CD4-positive, alpha-beta T cell treated with Interleukin-15 for 1 hour (primary cell): ENCODE results near the gene SMCO2.

Source experiments
- DNase-seq: peaks from one replicate; pipeline ENCODE4 v3.0.0-alpha.2; 2020

SMCO2 gene

GRCh38 chr12:27455589-27455988, 9.1 kb downstream of the SMCO2 start:
- DNase-seq = no peak

- no peak for DNase-seq
Observed at GRCh38 chr12:27456618-27457017, 10.1 kb downstream of the SMCO2 start.

GRCh38 chr12:27460471-27460978, 14.0 kb downstream of the SMCO2 start:
- no peak for DNase-seq

- DNase-seq = no peak
Observed at GRCh38 chr12:27462151-27462694, 15.7 kb downstream of the SMCO2 start.

- no peak for DNase-seq
Observed at GRCh38 chr12:27462851-27463250, 16.3 kb downstream of the SMCO2 start.

- no peak for DNase-seq
Observed at GRCh38 chr12:27463511-27464219, 17.1 kb downstream of the SMCO2 start.

- no peak for DNase-seq
Observed at GRCh38 chr12:27464220-27464554, 17.7 kb downstream of the SMCO2 start.

- DNase-seq = no peak
Observed at GRCh38 chr12:27467641-27468040, 21.1 kb downstream of the SMCO2 start.

- DNase-seq = no peak
Observed at GRCh38 chr12:27468241-27468640, 21.7 kb downstream of the SMCO2 start.

- DNase-seq = no peak
Observed at GRCh38 chr12:27469176-27469736, 22.7 kb downstream of the SMCO2 start.

- DNase-seq = no peak
Observed at GRCh38 chr12:27472604-27473003, 26.1 kb downstream of the SMCO2 start.

GRCh38 chr12:27474344-27474743, 27.8 kb downstream of the SMCO2 start:
- DNase-seq = no peak

- no peak for DNase-seq
Observed at GRCh38 chr12:27477049-27477448, 30.5 kb downstream of the SMCO2 start.

GRCh38 chr12:27478949-27479348, 32.4 kb downstream of the SMCO2 start:
- DNase-seq = no peak

GRCh38 chr12:27480016-27480415, 33.5 kb downstream of the SMCO2 start:
- no peak for DNase-seq

- no peak for DNase-seq
Observed at GRCh38 chr12:27486961-27487360, 40.4 kb downstream of the SMCO2 start.

- DNase-seq = no peak
Observed at GRCh38 chr12:27488479-27488878, 41.9 kb downstream of the SMCO2 start.

GRCh38 chr12:27491226-27491625, 44.7 kb downstream of the SMCO2 start:
- DNase-seq = no peak

GRCh38 chr12:27493260-27493940, 46.9 kb downstream of the SMCO2 start:
- DNase-seq = no peak

- DNase-seq = no peak
Observed at GRCh38 chr12:27497446-27497845, 50.9 kb downstream of the SMCO2 start.

GRCh38 chr12:27498149-27498548, 51.6 kb downstream of the SMCO2 start:
- DNase-seq = no peak

- DNase-seq = no peak
Observed at GRCh38 chr12:27498761-27499160, 52.2 kb downstream of the SMCO2 start.

GRCh38 chr12:27499377-27499776, 52.8 kb downstream of the SMCO2 start:
- DNase-seq = no peak

- DNase-seq = no peak
Observed at GRCh38 chr12:27500546-27500945, 54.0 kb downstream of the SMCO2 start.
